NT2/D1 (cell line): ENCODE measurements around the gene BACH2.

ENCODE experiments used
- DNase-seq: peaks from one replicate; pipeline ENCODE4 v3.0.0-alpha.2; 2011; ENCODE audit warnings: low read depth, low spot score
- H3K27me3 ChIP-seq: 2 replicates; pipeline ENCODE4 v1.6.0; 2011; ENCODE audit warnings: mild to moderate bottlenecking; ENCODE audit not compliant: insufficient read length, insufficient read depth
- H3K36me3 ChIP-seq: 2 replicates; pipeline ENCODE4 v1.6.1; 2011; ENCODE audit warnings: mild to moderate bottlenecking, low read length, mixed read lengths; ENCODE audit not compliant: insufficient read depth, insufficient read length
- H3K4me1 ChIP-seq: 2 replicates; pipeline ENCODE4 v1.5.1; 2011; ENCODE audit not compliant: insufficient read depth, insufficient read length
- H3K4me3 ChIP-seq: 2 replicates; pipeline ENCODE4 v1.5.1; 2011; ENCODE audit warnings: low read depth; ENCODE audit not compliant: insufficient read length
- H3K9ac ChIP-seq: 2 replicates; pipeline ENCODE4 v1.6.0; 2011; ENCODE audit warnings: low read depth; ENCODE audit not compliant: insufficient read length
- H3K9me3 ChIP-seq: 2 replicates; pipeline ENCODE4 v1.5.1; 2011; ENCODE audit warnings: mild to moderate bottlenecking, low read length; ENCODE audit not compliant: insufficient read depth
- SUZ12 ChIP-seq: IDR thresholded peaks from 2 replicates; pipeline ENCODE4 v1.6.1; 2011; ENCODE audit not compliant: insufficient read length, insufficient read depth; ENCODE audit errors: extremely low read depth
- YY1 ChIP-seq: IDR thresholded peaks from 2 replicates; pipeline ENCODE4 v1.6.1; 2011; ENCODE audit not compliant: insufficient read length, insufficient read depth
- ZNF274 ChIP-seq: IDR thresholded peaks from 2 replicates; pipeline ENCODE4 v1.6.1; 2011; ENCODE audit warnings: mild to moderate bottlenecking, low read depth, low read length

Gene BACH2

DNA sequence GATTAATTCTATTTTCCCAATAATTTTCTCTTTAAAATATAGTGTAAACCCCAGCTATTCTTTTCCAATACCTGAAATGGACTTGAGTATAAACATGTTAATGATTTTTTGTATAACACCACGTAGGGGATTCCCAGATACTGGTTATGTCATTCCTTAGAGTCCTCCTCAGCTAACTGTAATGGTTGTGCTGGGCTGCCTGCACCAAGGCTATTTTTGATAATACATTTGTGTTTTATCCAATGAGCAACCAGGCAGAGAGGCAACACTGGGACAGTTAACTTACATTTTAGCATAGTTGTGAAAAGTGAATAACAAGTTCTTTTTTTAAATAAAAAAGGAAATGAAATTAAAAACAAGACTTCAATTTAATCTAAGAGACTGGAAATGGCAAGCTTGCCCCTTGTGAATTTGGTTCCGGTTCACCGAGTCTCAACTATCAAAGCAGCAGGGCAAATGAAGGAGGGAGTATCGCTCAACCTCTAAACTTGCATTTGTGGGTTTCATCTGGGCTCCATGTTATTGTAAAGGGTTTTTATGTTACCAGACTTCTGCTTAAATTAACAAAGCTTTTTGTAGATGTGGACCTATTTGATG lies 18.8 kb upstream of the BACH2 start:
- no peaks in the 10 kb centered on the region for H3K36me3 ChIP-seq
- no peak overlapping the region for H3K9ac ChIP-seq
- H3K4me1 ChIP-seq, result no peaks in the 10 kb centered on the region
- no peaks in the 10 kb centered on the region for H3K9me3 ChIP-seq
- TF ChIP-seq YY1 (no peak), SUZ12 (no peak), ZNF274 (no peak)
- H3K27me3 ChIP-seq, result no peaks in the 10 kb centered on the region
- no peak for DNase-seq
- no peak overlapping the region for H3K4me3 ChIP-seq

DNA sequence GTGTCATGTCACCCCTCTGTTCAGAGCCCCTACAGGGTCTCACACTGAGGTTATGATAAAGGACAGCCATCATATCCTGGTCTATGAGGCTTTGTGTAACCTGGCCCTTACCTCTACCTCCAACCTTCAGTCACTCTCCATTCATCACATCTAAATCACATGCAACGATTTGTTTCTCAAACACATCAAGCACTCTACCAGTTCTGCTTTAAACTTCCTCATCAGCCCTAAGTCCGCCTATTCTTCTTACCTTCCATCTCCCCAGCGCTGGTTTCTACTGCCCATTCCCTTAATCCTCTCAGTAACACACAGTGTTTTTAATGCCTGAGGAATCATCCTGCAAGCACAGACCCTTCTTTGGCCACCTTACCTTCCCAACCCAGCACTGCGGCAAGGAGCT lies 17.9 kb upstream of the BACH2 start:
- Histone ChIP-seq H3K27me3 (no peaks in the 10 kb centered on the region), H3K9me3 (no peaks in the 10 kb centered on the region), H3K4me1 (no peaks in the 10 kb centered on the region), H3K36me3 (no peaks in the 10 kb centered on the region), H3K4me3 (no peak overlapping the region), H3K9ac (no peak overlapping the region)
- no peak for TF ChIP-seq SUZ12
- TF ChIP-seq ZNF274, result no peak
- no peak for TF ChIP-seq YY1
- no peak for DNase-seq

DNA sequence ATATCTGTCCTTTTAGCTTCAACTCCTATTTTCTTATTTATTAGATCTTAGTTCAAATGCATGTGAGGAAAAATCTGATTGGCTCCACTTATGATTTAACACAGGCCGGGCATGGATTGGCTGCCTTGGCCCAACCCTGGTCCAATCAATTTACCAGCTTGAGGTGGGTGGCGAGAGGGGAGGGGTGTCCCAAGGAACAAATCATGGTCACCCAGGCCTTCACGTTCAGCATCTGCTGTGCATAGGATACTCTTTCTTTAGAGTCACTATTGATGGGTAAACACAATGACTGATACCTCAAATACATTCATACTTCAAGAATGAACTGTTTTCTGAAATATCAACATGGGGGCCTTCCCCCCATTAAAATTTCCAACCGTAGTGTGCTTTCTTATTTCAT lies 14.9 kb upstream of the BACH2 start:
- no peak for DNase-seq
- H3K4me3 ChIP-seq, result no peak overlapping the region
- H3K9me3 ChIP-seq, result no peaks in the 10 kb centered on the region
- H3K27me3 ChIP-seq, result no peaks in the 10 kb centered on the region
- no peak overlapping the region for H3K9ac ChIP-seq
- no peaks in the 10 kb centered on the region for H3K36me3 ChIP-seq
- TF ChIP-seq YY1, result no peak
- no peak for TF ChIP-seq SUZ12
- no peak for TF ChIP-seq ZNF274
- H3K4me1 ChIP-seq, result no peaks in the 10 kb centered on the region

DNA sequence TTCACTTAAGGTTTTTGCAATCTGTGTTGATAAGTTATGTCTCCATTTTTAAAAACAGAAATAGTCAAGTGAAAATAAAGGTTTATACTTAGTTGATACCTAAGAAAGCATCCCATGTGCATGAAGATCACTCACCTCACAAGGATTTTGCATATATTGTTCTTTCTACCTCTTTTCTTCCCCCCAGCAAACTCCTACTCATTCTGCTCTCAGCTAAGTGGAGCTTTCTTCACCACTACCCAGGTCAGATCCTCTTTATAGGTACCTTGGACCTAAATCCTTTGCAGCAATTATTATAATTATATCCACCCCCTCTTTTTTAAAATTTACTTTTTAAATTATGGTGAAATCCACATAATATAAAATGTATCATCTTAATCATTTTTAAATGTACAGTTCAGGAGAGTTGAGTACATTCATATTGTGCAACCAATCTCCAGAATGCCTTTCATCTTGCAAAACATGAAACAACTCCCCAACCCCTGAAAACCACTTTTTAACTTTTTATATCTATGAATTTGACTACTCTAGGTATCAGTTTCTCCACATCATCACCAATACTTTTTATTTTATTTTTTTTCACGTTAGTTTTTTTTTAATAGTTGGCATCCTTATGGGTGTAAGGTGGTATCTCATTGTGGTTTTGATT lies 9.3 kb upstream of the BACH2 start:
- DNase-seq, result no peak
- Histone ChIP-seq H3K27me3 (no peaks in the 10 kb centered on the region), H3K9ac (no peak overlapping the region), H3K4me3 (no peak overlapping the region), H3K36me3 (no peaks in the 10 kb centered on the region), H3K4me1 (no peaks in the 10 kb centered on the region), H3K9me3 (no peaks in the 10 kb centered on the region)
- TF ChIP-seq ZNF274, result no peak
- TF ChIP-seq YY1, result no peak
- no peak for TF ChIP-seq SUZ12

DNA sequence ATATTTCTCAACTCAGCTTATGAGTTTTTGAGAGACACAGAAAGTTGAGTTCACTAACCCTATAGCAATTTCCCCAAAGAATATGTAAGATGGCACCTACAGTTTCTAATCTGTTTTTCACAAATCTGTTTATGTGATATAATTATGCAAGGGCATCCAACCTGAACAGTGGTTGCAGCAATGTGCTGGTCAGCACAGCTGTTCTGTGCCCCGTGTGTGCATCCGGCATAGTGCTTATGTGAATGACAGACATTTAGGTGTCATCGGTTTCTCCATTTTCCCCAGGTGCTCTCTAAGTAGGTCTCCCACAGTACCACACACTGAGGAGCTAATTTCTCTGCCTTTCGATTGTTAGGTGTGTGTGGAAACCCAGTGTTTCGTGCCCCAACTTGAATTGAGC lies 7.7 kb upstream of the BACH2 start:
- no peak for DNase-seq
- Histone ChIP-seq H3K27me3 (no peaks in the 10 kb centered on the region), H3K4me3 (no peak overlapping the region), H3K36me3 (no peaks in the 10 kb centered on the region), H3K9ac (no peak overlapping the region), H3K4me1 (no peaks in the 10 kb centered on the region), H3K9me3 (no peaks in the 10 kb centered on the region)
- TF ChIP-seq SUZ12 (no peak), ZNF274 (no peak), YY1 (no peak)

DNA sequence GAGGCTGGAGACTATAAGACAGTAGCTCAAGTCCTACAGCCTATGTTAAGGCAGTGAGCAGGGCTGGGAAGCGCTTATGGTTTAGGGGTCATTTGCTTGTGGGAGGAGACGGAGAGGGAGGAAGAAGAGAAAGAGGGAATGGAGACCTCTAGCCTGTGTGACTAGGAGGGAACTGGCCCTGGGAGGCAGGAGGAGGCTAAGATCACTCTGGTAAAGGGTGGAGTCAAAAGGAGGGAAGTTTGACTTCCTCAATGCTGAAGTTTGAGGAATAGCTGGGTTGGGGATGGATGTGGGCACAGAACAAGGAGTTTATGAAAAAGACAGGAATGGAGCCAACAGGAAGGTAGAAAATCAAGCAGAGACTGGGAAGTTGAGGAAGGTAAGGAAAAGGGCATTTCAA lies 6.4 kb upstream of the BACH2 start:
- no peak for TF ChIP-seq YY1
- TF ChIP-seq SUZ12, result no peak
- no peak for TF ChIP-seq ZNF274
- H3K27me3 ChIP-seq, result no peaks in the 10 kb centered on the region
- no peak overlapping the region for H3K4me3 ChIP-seq
- H3K9ac ChIP-seq, result no peak overlapping the region
- no peaks in the 10 kb centered on the region for H3K9me3 ChIP-seq
- no peak for DNase-seq
- no peaks in the 10 kb centered on the region for H3K4me1 ChIP-seq
- no peaks in the 10 kb centered on the region for H3K36me3 ChIP-seq

DNA sequence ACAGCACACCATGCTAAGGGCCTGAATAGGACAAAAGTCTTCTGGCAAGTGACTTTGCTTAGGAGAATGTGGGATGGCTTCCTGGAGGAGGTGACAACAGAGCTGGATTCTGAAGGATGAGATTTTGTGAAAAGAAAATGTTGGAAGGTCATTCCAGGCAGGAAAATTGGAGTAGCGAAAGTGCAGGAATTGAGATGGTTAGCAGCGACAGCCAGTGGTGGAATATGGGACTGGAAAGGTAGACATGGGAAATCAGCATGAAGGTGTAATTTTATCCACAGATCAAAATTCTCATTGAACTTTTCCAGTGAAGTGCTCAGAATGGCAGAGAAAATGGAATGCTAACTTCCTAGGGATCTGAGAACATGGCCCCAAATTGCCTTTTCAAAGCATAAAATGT lies 5.7 kb upstream of the BACH2 start:
- TF ChIP-seq YY1 (no peak), SUZ12 (no peak), ZNF274 (no peak)
- Histone ChIP-seq H3K9ac (no peak overlapping the region), H3K36me3 (no peaks in the 10 kb centered on the region), H3K27me3 (no peaks in the 10 kb centered on the region), H3K4me1 (no peaks in the 10 kb centered on the region), H3K9me3 (no peaks in the 10 kb centered on the region), H3K4me3 (no peak overlapping the region)
- no peak for DNase-seq
